A549 (cell line): Measurements from ENCODE around the gene PCNT.

Experiments used
- CTCF ChIP-seq: fragments of >200 bp; sonication (Bioruptor Twin); formaldehyde crosslinking; IDR thresholded peaks from 3 replicates; pipeline ENCODE4 v1.5.1; 2016
- EP300 ChIP-seq, 2 experiments: fragments of >200 bp; sonication (Bioruptor Twin); formaldehyde crosslinking; IDR thresholded peaks; 2 replicates in 1 of 2; 3 replicates in 1 of 2; pipeline ENCODE4 v1.6.1; 2016 to 2017
- FOSB ChIP-seq: fragments of 250-450 bp; sonication (Bioruptor Pico); IDR thresholded peaks from 2 replicates; pipeline ENCODE4 v1.5.0; 2020; ENCODE audit warnings: mild to moderate bottlenecking, moderate library complexity
- KDM5A ChIP-seq: fragments of 200-600 bp; sonication (generic); IDR thresholded peaks from 2 replicates; pipeline ENCODE4 v1.6.1; 2016; ENCODE audit warnings: antibody characterized with exemption, mild to moderate bottlenecking
- MAZ ChIP-seq: fragments of 150-350 bp; IDR thresholded peaks from 2 replicates; pipeline ENCODE4 v1.6.1; 2014; ENCODE audit warnings: antibody characterized with exemption, low read depth, low read length, borderline replicate concordance
- PHF8 ChIP-seq: fragments of 200-600 bp; sonication (generic); IDR thresholded peaks from 2 replicates; pipeline ENCODE4 v1.6.1; 2016; ENCODE audit warnings: low read depth, mild to moderate bottlenecking, antibody characterized with exemption, moderate library complexity, borderline replicate concordance
- POLR2A ChIP-seq: IDR thresholded peaks from 2 replicates; pipeline ENCODE4 v1.6.1; 2012; ENCODE audit warnings: mild to moderate bottlenecking, low read length
- TF ChIP-seq, protein P1 (sequence below): fragments of 250-450 bp; sonication (Bioruptor Pico); IDR thresholded peaks from 2 replicates; pipeline ENCODE4 v1.5.0; 2021; ENCODE audit warnings: mild to moderate bottlenecking, moderate library complexity, borderline replicate concordance
- TF ChIP-seq, protein P2 (sequence below): fragments of 150-350 bp; IDR thresholded peaks from 2 replicates; pipeline ENCODE4 v1.6.1; 2014; ENCODE audit warnings: low read depth, mild to moderate bottlenecking, low read length

DNA sequence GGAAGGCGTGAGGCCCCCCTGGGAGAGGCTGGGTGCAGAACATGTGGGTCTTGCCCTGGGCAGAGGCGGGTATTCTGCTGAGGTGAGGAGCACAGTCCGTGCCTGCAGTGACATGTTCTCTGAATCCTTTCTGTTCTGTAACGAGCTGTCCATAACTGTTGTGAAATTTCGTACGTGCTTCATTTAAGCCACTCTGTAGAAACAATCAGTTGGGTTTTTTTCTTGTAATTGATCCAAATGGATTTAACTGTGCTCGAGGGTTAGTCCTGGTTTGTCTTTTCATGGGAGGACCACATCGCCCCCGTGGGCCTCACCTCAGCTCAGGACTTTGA, 89.4 kb downstream of the PCNT start:
- TF ChIP-seq PHF8 (no peak), KDM5A (no peak), CTCF (no peak), MAZ (no peak), FOSB (CRISPR knock-in tag) (no peak), EP300 (IDR thresholded peaks at IDR 0.05) (no peak), POLR2A (no peak)
- TF ChIP-seq, protein P1, sequence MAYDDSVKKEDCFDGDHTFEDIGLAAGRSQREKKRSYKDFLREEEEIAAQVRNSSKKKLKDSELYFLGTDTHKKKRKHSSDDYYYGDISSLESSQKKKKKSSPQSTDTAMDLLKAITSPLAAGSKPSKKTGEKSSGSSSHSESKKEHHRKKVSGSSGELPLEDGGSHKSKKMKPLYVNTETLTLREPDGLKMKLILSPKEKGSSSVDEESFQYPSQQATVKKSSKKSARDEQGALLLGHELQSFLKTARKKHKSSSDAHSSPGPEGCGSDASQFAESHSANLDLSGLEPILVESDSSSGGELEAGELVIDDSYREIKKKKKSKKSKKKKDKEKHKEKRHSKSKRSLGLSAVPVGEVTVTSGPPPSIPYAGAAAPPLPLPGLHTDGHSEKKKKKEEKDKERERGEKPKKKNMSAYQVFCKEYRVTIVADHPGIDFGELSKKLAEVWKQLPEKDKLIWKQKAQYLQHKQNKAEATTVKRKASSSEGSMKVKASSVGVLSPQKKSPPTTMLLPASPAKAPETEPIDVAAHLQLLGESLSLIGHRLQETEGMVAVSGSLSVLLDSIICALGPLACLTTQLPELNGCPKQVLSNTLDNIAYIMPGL (CRISPR knock-in tag): no peak
- TF ChIP-seq, protein P2, sequence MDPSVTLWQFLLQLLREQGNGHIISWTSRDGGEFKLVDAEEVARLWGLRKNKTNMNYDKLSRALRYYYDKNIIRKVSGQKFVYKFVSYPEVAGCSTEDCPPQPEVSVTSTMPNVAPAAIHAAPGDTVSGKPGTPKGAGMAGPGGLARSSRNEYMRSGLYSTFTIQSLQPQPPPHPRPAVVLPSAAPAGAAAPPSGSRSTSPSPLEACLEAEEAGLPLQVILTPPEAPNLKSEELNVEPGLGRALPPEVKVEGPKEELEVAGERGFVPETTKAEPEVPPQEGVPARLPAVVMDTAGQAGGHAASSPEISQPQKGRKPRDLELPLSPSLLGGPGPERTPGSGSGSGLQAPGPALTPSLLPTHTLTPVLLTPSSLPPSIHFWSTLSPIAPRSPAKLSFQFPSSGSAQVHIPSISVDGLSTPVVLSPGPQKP: no peak
